Transverse colon (tissue), 3 donors: ENCODE measurements around the gene ATP6AP2.
"Not testable (repeated sequence)": the region's sequence is repeated elsewhere in the genome, so short reads cannot be mapped to it uniquely, and the experiment has no call there.

Source experiments
- EP300 ChIP-seq: sonication (generic); formaldehyde crosslinking; IDR thresholded peaks from one replicate; pipeline ENCODE4 v1.6.1; 2017; ENCODE audit warnings: antibody characterized with exemption, low read depth
- TF ChIP-seq, protein P1 (sequence below), 5 experiments: fragments of 200-600 bp in 3 of 5; fragments of 450-650 bp in 2 of 5; sonication (generic) in 3 of 5; IDR thresholded peaks; 1 replicate in 2 of 5; 2 replicates in 3 of 5; pipeline ENCODE4 v1.5.1; 2016 to 2017; ENCODE audit warnings: antibody characterized with exemption in 5 of 5, inconsistent platforms in 3 of 5, mild to moderate bottlenecking in 2 of 5, moderate library complexity in 1 of 5

DNA sequence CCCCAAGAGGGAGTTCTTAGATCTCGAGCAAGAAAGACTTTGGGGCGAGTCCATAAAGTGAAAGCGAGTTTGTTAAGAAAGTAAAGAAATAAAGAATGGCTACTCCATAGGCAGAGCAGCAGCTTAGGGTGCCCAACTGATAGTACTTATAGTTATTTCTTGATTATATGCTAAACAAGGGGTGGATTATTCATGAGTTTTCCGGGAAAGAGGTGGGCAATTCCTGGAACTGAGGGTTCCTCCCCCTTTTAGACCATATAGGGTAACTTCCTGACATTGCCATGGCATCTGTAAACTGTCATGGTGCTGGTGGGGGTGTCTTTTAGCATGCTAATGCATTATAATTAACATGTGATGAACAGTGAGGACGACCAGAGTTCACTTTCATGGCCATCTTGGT lies 9.6 kb upstream of the ATP6AP2 start:
- TF ChIP-seq, protein P1, sequence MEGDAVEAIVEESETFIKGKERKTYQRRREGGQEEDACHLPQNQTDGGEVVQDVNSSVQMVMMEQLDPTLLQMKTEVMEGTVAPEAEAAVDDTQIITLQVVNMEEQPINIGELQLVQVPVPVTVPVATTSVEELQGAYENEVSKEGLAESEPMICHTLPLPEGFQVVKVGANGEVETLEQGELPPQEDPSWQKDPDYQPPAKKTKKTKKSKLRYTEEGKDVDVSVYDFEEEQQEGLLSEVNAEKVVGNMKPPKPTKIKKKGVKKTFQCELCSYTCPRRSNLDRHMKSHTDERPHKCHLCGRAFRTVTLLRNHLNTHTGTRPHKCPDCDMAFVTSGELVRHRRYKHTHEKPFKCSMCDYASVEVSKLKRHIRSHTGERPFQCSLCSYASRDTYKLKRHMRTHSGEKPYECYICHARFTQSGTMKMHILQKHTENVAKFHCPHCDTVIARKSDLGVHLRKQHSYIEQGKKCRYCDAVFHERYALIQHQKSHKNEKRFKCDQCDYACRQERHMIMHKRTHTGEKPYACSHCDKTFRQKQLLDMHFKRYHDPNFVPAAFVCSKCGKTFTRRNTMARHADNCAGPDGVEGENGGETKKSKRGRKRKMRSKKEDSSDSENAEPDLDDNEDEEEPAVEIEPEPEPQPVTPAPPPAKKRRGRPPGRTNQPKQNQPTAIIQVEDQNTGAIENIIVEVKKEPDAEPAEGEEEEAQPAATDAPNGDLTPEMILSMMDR (IDR thresholded peaks at IDR 0.05), result not testable (repeated sequence)
- TF ChIP-seq EP300, result not testable (repeated sequence)
